Hepatocyte (in vitro differentiated cells): Measurements from ENCODE around the gene CRYGB.

ENCODE experiments used
- CTCF ChIP-seq: fragments of 200-600 bp; sonication (generic); IDR thresholded peaks from 2 replicates; pipeline ENCODE4 v1.5.1; 2016; ENCODE audit warnings: antibody characterized with exemption, mild to moderate bottlenecking; ENCODE audit not compliant: poor library complexity
- EZH2 ChIP-seq: fragments of 200-600 bp; sonication (generic); IDR thresholded peaks from 2 replicates; pipeline ENCODE4 v1.6.1; 2016; ENCODE audit warnings: antibody characterized with exemption, mild to moderate bottlenecking, borderline replicate concordance

GRCh38 chr2:208136716-208137094, 9.3 kb downstream of the CRYGB start:
- TF ChIP-seq CTCF (no peak), EZH2 (no peak)
